ENCODE results near the gene CCDC91. TPM values are rescaled to one million over a fixed set of nuclear protein-coding genes. Genes with fewer than 3 reads are reported as not detected.

Gene CCDC91
- polyA plus RNA-seq, 2 of the 4 experiments (the other 2 are of a cell fraction), result 26.0 to 48.1 TPM

- no peak overlapping the region for H3K4me2 ChIP-seq
- TF ChIP-seq REST (IDR thresholded peaks at IDR 0.05) (no peak), RFX5 (IDR thresholded peaks at IDR 0.05) (no peak), RCOR1 (IDR thresholded peaks at IDR 0.05; ENCODE audit: low read depth, low read length) (no peak), HMGXB4 (CRISPR knock-in tag; IDR thresholded peaks at IDR 0.05; ENCODE audit: borderline replicate concordance) (no peak), EHMT2 (IDR thresholded peaks at IDR 0.05; ENCODE audit: low read depth) (no peak), KDM5A (IDR thresholded peaks at IDR 0.05) (no peak), POLR2AphosphoS2 (conservative IDR thresholded peaks at IDR 0.05; ENCODE audit: low read length) (no peak), CHD4 (IDR thresholded peaks at IDR 0.05; ENCODE audit: borderline replicate concordance) (no peak), SREBF2 (IDR thresholded peaks at IDR 0.05) (no peak), CBX2 (IDR thresholded peaks at IDR 0.05; ENCODE audit: borderline replicate concordance, low read depth) (no peak), JUN (IDR thresholded peaks at IDR 0.05) (no peak)
- 78% methylated on average over 7 of the region's 7 CpGs for WGBS (ENCODE audit: missing lambda C conversion rate)
- no peak overlapping the region for H3K27ac ChIP-seq
- DNase-seq (ENCODE audit: low read depth in 1 of 2, low spot score in 1 of 2) (no peak), ATAC-seq (no peak), FAIRE-seq (no peak)
- H3K4me3 ChIP-seq, result no peak overlapping the region
- no peaks in the 10 kb centered on the region for H3K9me3 ChIP-seq
- ChIA-PET CTCF (interaction anchor here (1.3 kb wide), 1 partner anchor 278 kb away, joined by 4 read pairs; no protein-coding TSS in a partner anchor), POLR2A (no interaction called here)
- H3K4me1 ChIP-seq, result no peaks in the 10 kb centered on the region
Measured at GRCh38 chr12:28247806-28248205, 57.5 kb downstream of the CCDC91 start.

- Histone ChIP-seq H3K27ac (no peak overlapping the region), H3K9me3 (no peaks in the 10 kb centered on the region), H3K4me2 (no peak overlapping the region), H3K4me1 (peaks cover 4% of the 10 kb centered on the region; the same call in 1 of the 3 replicates), H3K4me3 (no peak overlapping the region)
- DNase-seq (ENCODE audit: low read depth in 1 of 2, low spot score in 1 of 2), result no peak
- ATAC-seq, result no peak
- FAIRE-seq, result no peak
- CTCF ChIA-PET, result interaction anchor here (0.8 to 1.4 kb wide), 3 partner anchors 16 to 279 kb away, joined by 4 read pairs; no protein-coding TSS in a partner anchor
- POLR2A ChIA-PET, result interaction anchor here (1.1 kb wide), 1 partner anchor 58 kb away, joined by 3 read pairs; the partner anchor contains the start of gene CCDC91
- no peak for TF ChIP-seq CEBPB (IDR thresholded peaks at IDR 0.05)
- no peak for TF ChIP-seq HOXB13 (CRISPR knock-in tag; IDR thresholded peaks at IDR 0.05; ENCODE audit: low read depth)
- TF ChIP-seq ZC3H11A (IDR thresholded peaks at IDR 0.05), result no peak
- no peak for TF ChIP-seq REST (IDR thresholded peaks at IDR 0.05)
- no peak for TF ChIP-seq JUN (IDR thresholded peaks at IDR 0.05)
- no peak for TF ChIP-seq EHMT2 (IDR thresholded peaks at IDR 0.05; ENCODE audit: low read depth)
- no peak for TF ChIP-seq ZFP36 (IDR thresholded peaks at IDR 0.05; ENCODE audit: borderline replicate concordance, partially characterized antibody)
- TF ChIP-seq HOXA7 (CRISPR knock-in tag; IDR thresholded peaks at IDR 0.05), result no peak
- TF ChIP-seq MAFK (IDR thresholded peaks at IDR 0.05; ENCODE audit: partially characterized antibody), result no peak
- no peak for TF ChIP-seq FOSL2 (IDR thresholded peaks at IDR 0.05)
- no peak for TF ChIP-seq FOSL2 (CRISPR knock-in tag; IDR thresholded peaks at IDR 0.05)
- TF ChIP-seq HES2 (IDR thresholded peaks at IDR 0.05), result no peak
- no peak for TF ChIP-seq HDAC2 (IDR thresholded peaks at IDR 0.05)
Measured at GRCh38 chr12:28248555-28249145, 58.4 kb downstream of the CCDC91 start.

All from A549 (cell line).